HFFc6 (cell line): Measurements from ENCODE around the gene VAMP7. TPM values are rescaled to one million over a fixed set of nuclear protein-coding genes. Genes with fewer than 3 reads are reported as not detected.
"Not testable (repeated sequence)": the region's sequence is repeated elsewhere in the genome, so short reads cannot be mapped to it uniquely, and the experiment has no call there.

Experiments used
- DNase-seq: peaks from one replicate; pipeline ENCODE4 v3.0.0-alpha.2; 2018
- H3K27ac Mint-ChIP-seq: 2 replicates; pipeline ENCODE4 v1.8.0; 2020; ENCODE audit warnings: mild to moderate bottlenecking, mixed read lengths
- H3K27me3 Mint-ChIP-seq: 2 replicates; pipeline ENCODE4 v1.8.0; 2021; ENCODE audit warnings: mild to moderate bottlenecking, moderate library complexity, mixed read lengths; ENCODE audit not compliant: insufficient read depth
- H3K36me3 Mint-ChIP-seq: 2 replicates; pipeline ENCODE4 v1.8.0; 2021; ENCODE audit warnings: low read depth, mixed read lengths
- H3K4me1 Mint-ChIP-seq: 2 replicates; pipeline ENCODE4 v1.8.0; 2020; ENCODE audit warnings: low read depth, mixed read lengths
- H3K4me3 Mint-ChIP-seq: 2 replicates; pipeline ENCODE4 v1.8.0; 2020; ENCODE audit warnings: mild to moderate bottlenecking, moderate library complexity, mixed read lengths
- H3K9me3 Mint-ChIP-seq: 2 replicates; pipeline ENCODE4 v1.8.0; 2020; ENCODE audit warnings: mild to moderate bottlenecking, mixed read lengths
- CTCF ChIP-seq: fragments of 200-600 bp; sonication (generic); IDR thresholded peaks from 2 replicates; pipeline ENCODE4 v1.5.0; 2021; ENCODE audit warnings: antibody characterized with exemption, mild to moderate bottlenecking
- total RNA-seq, 6 experiments: library from RNA; stranded (reverse); fragmentation: NEBNext Ultra II Directional; extraction: Animal tissue kit (Norgen Biotek cat#: 25700); gene quantifications; 2 replicates in 1 of 6; 3 replicates in 5 of 6; pipeline ENCODE4 v1.2.3, GENCODE V29; 2021

The VAMP7 gene
- total RNA-seq, 6 experiments from 2014 or later = 37.2 to 50.5 (median 46.3) TPM

GRCh38 chrX:155968791-155969190 lies 87.6 kb downstream of the VAMP7 start:
- no peak for DNase-seq
- Mint-ChIP-seq H3K4me1 (no peaks in the 10 kb centered on the region), H3K27ac (no peak overlapping the region), H3K4me3 (no peak overlapping the region), H3K9me3 (peaks cover 17% of the 10 kb centered on the region), H3K27me3 (peaks cover 3% of the 10 kb centered on the region; the same call in 1 of the 2 replicates), H3K36me3 (no peaks in the 10 kb centered on the region)
- no peak for TF ChIP-seq CTCF

DNA sequence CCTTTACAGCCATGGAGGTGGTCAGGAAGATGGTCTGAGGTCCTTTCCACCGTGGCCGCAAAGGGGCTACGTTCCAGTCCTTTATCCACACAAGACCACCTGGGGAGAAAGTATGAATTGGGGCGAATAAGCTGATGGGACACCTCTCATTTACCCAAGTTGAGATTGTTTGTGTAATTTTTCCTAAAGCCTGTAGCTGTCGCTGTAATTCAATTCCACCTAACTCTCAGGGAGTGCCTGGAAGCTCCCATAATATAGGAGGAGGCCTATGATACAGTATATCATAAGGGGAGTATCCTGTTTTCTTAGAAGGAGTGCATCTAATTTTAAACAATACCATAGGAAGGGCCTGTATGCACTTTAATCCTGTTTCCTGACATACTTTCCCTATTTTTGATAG lies 90.5 kb downstream of the VAMP7 start:
- not testable (repeated sequence) for H3K27me3 Mint-ChIP-seq, H3K4me3 Mint-ChIP-seq, DNase-seq, H3K36me3 Mint-ChIP-seq, H3K27ac Mint-ChIP-seq, H3K4me1 Mint-ChIP-seq
- H3K9me3 Mint-ChIP-seq = peaks cover 17% of the 10 kb centered on the region
- peak; percentile 36; the same call in 1 of the 2 replicates for TF ChIP-seq CTCF

- peaks cover 20% of the 10 kb centered on the region for H3K9me3 Mint-ChIP-seq
- not testable (repeated sequence) for H3K27ac Mint-ChIP-seq, H3K27me3 Mint-ChIP-seq, H3K4me3 Mint-ChIP-seq, DNase-seq, H3K4me1 Mint-ChIP-seq, H3K36me3 Mint-ChIP-seq
Observed at GRCh38 chrX:155972241-155972640, 91.1 kb downstream of the VAMP7 start.

DNA sequence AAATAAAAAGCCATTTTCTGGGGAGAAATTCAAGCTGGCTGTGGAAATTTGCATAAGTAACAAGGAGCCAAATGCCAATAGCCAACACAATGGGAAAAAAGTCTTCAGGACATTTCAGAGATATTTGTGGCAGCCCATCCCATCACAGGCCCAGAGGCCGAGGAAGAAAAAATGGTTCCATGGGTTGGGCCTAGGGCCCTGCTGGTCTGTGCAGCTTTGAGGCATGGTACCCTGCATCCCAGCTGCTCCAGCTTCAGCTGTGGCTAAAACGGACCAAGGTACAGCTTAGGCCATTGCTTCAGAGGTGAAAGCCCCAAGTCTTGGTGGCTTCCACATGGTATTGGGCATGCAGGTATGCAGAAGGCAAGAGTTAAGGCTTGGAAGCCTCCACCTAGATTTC lies 102.2 kb downstream of the VAMP7 start:
- no peak for DNase-seq
- Mint-ChIP-seq H3K36me3 (no peaks in the 10 kb centered on the region), H3K27me3 (peaks cover 5% of the 10 kb centered on the region), H3K4me3 (no peak overlapping the region), H3K9me3 (no peaks in the 10 kb centered on the region; the same call in 1 of the 2 replicates), H3K4me1 (no peaks in the 10 kb centered on the region), H3K27ac (no peak overlapping the region)
- TF ChIP-seq CTCF = no peak

- Mint-ChIP-seq H3K27ac (no peak overlapping the region), H3K4me1 (no peaks in the 10 kb centered on the region), H3K36me3 (no peaks in the 10 kb centered on the region), H3K9me3 (peaks cover 5% of the 10 kb centered on the region; the same call in 1 of the 2 replicates), H3K4me3 (no peak overlapping the region), H3K27me3 (peaks cover 5% of the 10 kb centered on the region)
- no peak for TF ChIP-seq CTCF
- DNase-seq = no peak
Observed at GRCh38 chrX:155985208-155985607, 104.1 kb downstream of the VAMP7 start.

DNA sequence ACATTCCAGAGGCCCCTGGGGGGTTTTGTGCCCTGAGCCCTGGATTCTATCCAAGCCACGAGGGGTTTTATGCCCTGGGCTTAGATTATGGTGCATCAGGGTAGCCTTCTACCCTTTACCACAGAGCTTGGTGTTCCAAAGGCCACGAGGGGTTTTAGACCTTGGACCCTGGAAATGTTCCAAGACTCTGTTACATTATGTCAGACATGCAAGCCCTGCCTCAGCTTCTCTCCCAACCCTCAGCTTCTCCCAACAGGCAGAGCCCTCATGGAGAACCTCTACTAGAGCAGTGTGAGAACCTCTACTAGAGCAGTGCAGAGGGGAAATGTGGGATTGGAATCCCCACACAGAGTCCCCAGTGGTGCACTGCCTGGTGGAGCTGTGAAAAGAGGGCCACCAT lies 105.8 kb downstream of the VAMP7 start:
- H3K27me3 Mint-ChIP-seq, H3K4me1 Mint-ChIP-seq, H3K36me3 Mint-ChIP-seq, H3K4me3 Mint-ChIP-seq, DNase-seq, H3K27ac Mint-ChIP-seq, H3K9me3 Mint-ChIP-seq: not testable (repeated sequence)

DNA sequence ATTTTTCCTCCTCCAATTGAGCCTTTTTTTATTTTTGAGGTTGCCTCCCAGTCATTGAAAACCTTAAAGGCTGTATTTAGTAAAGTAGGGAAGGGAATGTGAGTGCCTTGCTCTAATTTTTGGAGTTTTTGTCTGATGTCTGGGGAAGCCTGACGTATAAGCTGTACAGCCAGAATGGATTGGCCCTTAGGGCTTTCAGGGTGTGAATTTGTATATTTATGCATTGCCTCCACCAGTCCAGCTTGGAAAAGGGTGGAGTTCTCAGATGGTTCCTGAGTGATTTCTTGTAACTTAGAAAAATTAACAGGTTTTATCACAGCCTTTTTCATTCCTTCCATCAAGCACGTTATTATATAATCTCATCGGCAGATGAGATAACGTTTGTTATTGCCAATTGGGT lies 107.7 kb downstream of the VAMP7 start:
- H3K27me3 Mint-ChIP-seq = peaks cover 3% of the 10 kb centered on the region
- no peak overlapping the region for H3K27ac Mint-ChIP-seq
- no peaks in the 10 kb centered on the region for H3K4me1 Mint-ChIP-seq
- peaks cover 5% of the 10 kb centered on the region; the same call in 1 of the 2 replicates for H3K9me3 Mint-ChIP-seq
- no peak for DNase-seq
- TF ChIP-seq CTCF = no peak
- H3K4me3 Mint-ChIP-seq = no peak overlapping the region
- H3K36me3 Mint-ChIP-seq = no peaks in the 10 kb centered on the region
